Retinal pigment epithelial cell (primary cell): ENCODE data around the gene SLC6A17.
A peak's percentile ranks its signal among the peaks of the same experiment; 100 is the strongest.

Experiments
- DNase-seq: peaks from one replicate; pipeline ENCODE4 v3.0.0-alpha.2; 2010; ENCODE audit warnings: low read depth
- H3K4me3 ChIP-seq: 2 replicates; pipeline ENCODE4 v1.5.1; 2011; ENCODE audit warnings: mild to moderate bottlenecking, low read length, control low read depth, moderate library complexity
- TF ChIP-seq, protein P1 (sequence below): conservative IDR thresholded peaks from 2 replicates; pipeline ENCODE4 v1.5.1; 2011; ENCODE audit warnings: low read depth, low read length, control low read depth, inconsistent platforms

The SLC6A17 gene

GRCh38 chr1:110152133-110152785 lies 2.0 kb downstream of the SLC6A17 start:
- H3K4me3 ChIP-seq, result no peak overlapping the region
- TF ChIP-seq, protein P1, sequence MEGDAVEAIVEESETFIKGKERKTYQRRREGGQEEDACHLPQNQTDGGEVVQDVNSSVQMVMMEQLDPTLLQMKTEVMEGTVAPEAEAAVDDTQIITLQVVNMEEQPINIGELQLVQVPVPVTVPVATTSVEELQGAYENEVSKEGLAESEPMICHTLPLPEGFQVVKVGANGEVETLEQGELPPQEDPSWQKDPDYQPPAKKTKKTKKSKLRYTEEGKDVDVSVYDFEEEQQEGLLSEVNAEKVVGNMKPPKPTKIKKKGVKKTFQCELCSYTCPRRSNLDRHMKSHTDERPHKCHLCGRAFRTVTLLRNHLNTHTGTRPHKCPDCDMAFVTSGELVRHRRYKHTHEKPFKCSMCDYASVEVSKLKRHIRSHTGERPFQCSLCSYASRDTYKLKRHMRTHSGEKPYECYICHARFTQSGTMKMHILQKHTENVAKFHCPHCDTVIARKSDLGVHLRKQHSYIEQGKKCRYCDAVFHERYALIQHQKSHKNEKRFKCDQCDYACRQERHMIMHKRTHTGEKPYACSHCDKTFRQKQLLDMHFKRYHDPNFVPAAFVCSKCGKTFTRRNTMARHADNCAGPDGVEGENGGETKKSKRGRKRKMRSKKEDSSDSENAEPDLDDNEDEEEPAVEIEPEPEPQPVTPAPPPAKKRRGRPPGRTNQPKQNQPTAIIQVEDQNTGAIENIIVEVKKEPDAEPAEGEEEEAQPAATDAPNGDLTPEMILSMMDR, result no peak
- no peak for DNase-seq

DNA sequence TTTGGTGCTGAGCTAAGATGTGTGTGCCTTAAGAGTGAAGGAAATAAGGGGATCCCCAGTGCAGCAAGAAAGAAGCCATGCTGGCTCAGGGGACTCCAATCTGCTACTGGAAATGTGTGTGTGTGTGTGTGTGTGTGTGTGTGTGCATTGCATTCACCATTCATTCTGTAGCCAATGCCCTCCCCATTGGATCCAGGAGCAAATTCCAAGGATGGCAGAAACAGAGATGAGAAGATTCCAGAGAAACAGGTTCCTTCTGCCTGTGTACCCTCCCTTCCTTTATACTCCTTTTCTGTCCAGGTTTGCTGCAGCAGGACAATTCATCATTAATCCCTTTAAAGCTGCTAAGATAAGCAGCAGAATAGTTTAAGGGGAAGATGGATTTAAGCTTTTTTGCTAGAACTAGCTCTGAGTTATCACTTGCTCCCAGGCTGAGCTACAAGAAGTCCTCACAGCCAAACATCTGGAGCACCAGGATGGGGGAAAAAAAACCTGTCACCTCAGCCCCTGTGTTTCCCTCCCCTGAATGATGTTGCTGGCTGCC lies 3.2 kb downstream of the SLC6A17 start:
- no peak for DNase-seq
- TF ChIP-seq, protein P1, result no peak
- no peak overlapping the region for H3K4me3 ChIP-seq

GRCh38 chr1:110155878-110156522 lies 5.7 kb downstream of the SLC6A17 start:
- TF ChIP-seq, protein P1, result peak; percentile 4

DNA sequence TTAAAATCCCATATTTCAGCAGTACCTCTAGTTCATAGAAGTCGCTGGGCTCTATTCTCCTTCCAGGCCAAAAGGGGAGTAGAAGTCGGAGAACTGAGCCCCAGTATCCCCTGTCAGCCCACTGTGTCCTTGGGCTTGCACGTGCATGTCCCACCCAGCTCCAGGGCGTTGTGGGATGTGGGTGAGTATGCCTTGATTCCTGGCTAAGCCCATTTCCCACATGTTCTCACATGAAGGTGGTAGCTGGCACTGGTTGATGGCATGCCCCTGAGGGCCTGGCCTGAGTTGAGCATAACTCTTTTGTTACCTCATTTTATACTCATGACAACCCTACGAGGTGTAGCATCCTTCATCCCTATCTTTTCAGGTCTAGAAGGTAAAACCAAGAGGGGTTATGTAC lies 8.0 kb downstream of the SLC6A17 start:
- TF ChIP-seq, protein P1, result no peak
- no peak for DNase-seq
- no peak overlapping the region for H3K4me3 ChIP-seq

More at GRCh38 chr1:110155878-110156522, 5.7 kb downstream of the SLC6A17 start:
- no peak overlapping the region for H3K4me3 ChIP-seq
- DNase-seq, result no peak

- DNase-seq, result no peak
- no peak overlapping the region for H3K4me3 ChIP-seq
- TF ChIP-seq, protein P1, result no peak
These were observed 8.9 kb downstream of the SLC6A17 start for GRCh38 chr1:110159168-110159567.

DNA sequence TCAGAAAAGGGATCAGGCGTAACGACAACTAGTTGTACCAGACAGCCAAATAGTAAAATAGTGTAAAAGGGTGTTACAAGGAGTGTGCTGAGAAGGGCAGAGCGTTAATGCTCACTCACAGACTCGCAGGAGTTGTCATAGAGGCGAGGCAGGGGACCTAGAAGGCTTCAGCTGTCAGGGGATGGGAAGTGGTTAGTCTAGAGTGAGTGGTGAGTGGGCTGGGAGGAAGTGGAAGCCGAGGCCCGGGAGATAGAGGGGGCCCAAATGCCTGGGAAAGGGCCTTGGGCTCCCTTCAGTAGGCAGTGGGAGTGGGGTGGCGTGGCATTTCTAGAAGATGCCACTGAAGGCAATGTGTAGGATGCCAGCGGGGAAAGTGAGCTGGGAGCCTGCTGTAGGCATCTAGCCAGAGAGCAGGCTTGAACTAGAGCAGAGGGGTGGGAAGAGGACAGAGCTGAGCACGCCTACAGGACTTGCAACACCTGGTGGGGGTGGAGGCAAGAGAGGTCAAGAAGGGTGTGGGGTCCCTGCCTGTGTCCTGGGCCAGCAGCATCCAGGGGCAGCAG lies 10.3 kb downstream of the SLC6A17 start:
- no peak overlapping the region for H3K4me3 ChIP-seq
- TF ChIP-seq, protein P1, result no peak
- DNase-seq, result no peak
